ENCODE results near the gene STIM2.

The STIM2 gene

GRCh38 chr4:27055221-27055760, 194.7 kb downstream of the STIM2 start:
- no peak for DNase-seq

- DNase-seq: no peak
Measured at GRCh38 chr4:27056281-27056680, 195.6 kb downstream of the STIM2 start.

GRCh38 chr4:27057053-27057452, 196.4 kb downstream of the STIM2 start:
- no peak for DNase-seq

GRCh38 chr4:27057662-27058061, 197.0 kb downstream of the STIM2 start:
- no peak for DNase-seq

GRCh38 chr4:27058819-27059406, 198.3 kb downstream of the STIM2 start:
- no peak for DNase-seq

- DNase-seq: no peak
Measured at GRCh38 chr4:27059446-27059845, 198.8 kb downstream of the STIM2 start.

GRCh38 chr4:27062256-27062655, 201.6 kb downstream of the STIM2 start:
- DNase-seq: no peak

GRCh38 chr4:27066591-27066990, 205.9 kb downstream of the STIM2 start:
- DNase-seq: no peak

- DNase-seq: no peak
Measured at GRCh38 chr4:27068151-27068867, 207.7 kb downstream of the STIM2 start.
